MG63 (cell line): ENCODE results near the gene ABTB2. TPM values are rescaled to one million over a fixed set of nuclear protein-coding genes. Genes with fewer than 3 reads are reported as not detected.

Source experiments
- DNase-seq: peaks from one replicate; pipeline ENCODE4 v3.0.0-alpha.2; 2020
- H3K27me3 ChIP-seq: fragments of 250-450 bp; sonication (Bioruptor Pico); 2 replicates; pipeline ENCODE4 v1.5.1; 2020; ENCODE audit warnings: mild to moderate bottlenecking, moderate library complexity
- H3K36me3 ChIP-seq: fragments of 250-450 bp; sonication (Bioruptor Pico); 2 replicates; pipeline ENCODE4 v1.5.1; 2020; ENCODE audit warnings: mild to moderate bottlenecking, moderate library complexity
- H3K4me3 ChIP-seq: fragments of 250-450 bp; sonication (Bioruptor Pico); 2 replicates; pipeline ENCODE4 v1.5.1; 2020; ENCODE audit warnings: mild to moderate bottlenecking, moderate library complexity
- H3K9me3 ChIP-seq: fragments of 250-450 bp; sonication (Bioruptor Pico); 2 replicates; pipeline ENCODE4 v1.5.1; 2020; ENCODE audit warnings: mild to moderate bottlenecking, moderate library complexity
- total RNA-seq: library from RNA; depleted of rRNA; stranded (reverse); fragments of >200 nt; shearing (Covaris generic); gene quantifications from 2 replicates; pipeline ENCODE4 v1.2.3, GENCODE V29; 2014; ENCODE audit warnings: low replicate concordance

Gene ABTB2
- total RNA-seq, 1 experiment from 2014 or later = 2.6 TPM

- H3K4me3 ChIP-seq = no peak overlapping the region
- DNase-seq = no peak
- H3K27me3 ChIP-seq = no peaks in the 10 kb centered on the region
- no peaks in the 10 kb centered on the region for H3K9me3 ChIP-seq
- H3K36me3 ChIP-seq = no peaks in the 10 kb centered on the region
These were observed 42.9 kb downstream of the ABTB2 start for GRCh38 chr11:34314936-34315335.

GRCh38 chr11:34314176-34314575 is 43.6 kb downstream of the ABTB2 start:
- H3K36me3 ChIP-seq = no peaks in the 10 kb centered on the region
- H3K4me3 ChIP-seq = no peak overlapping the region
- H3K27me3 ChIP-seq = no peaks in the 10 kb centered on the region
- H3K9me3 ChIP-seq = no peaks in the 10 kb centered on the region
- no peak for DNase-seq

- DNase-seq = no peak
- no peaks in the 10 kb centered on the region for H3K27me3 ChIP-seq
- H3K36me3 ChIP-seq = no peaks in the 10 kb centered on the region
- H3K9me3 ChIP-seq = no peaks in the 10 kb centered on the region
- H3K4me3 ChIP-seq = no peak overlapping the region
These were observed 44.7 kb downstream of the ABTB2 start for GRCh38 chr11:34313099-34313517.

- DNase-seq = no peak
- no peaks in the 10 kb centered on the region for H3K9me3 ChIP-seq
- no peak overlapping the region for H3K4me3 ChIP-seq
- no peaks in the 10 kb centered on the region for H3K36me3 ChIP-seq
- H3K27me3 ChIP-seq = no peaks in the 10 kb centered on the region
These were observed 46.7 kb downstream of the ABTB2 start for GRCh38 chr11:34311126-34311525.

- H3K4me3 ChIP-seq = no peak overlapping the region
- H3K36me3 ChIP-seq = no peaks in the 10 kb centered on the region
- no peak for DNase-seq
- no peaks in the 10 kb centered on the region for H3K9me3 ChIP-seq
- H3K27me3 ChIP-seq = no peaks in the 10 kb centered on the region
These were observed 47.8 kb downstream of the ABTB2 start for GRCh38 chr11:34309965-34310364.

- Histone ChIP-seq H3K27me3 (no peaks in the 10 kb centered on the region), H3K4me3 (no peak overlapping the region), H3K36me3 (no peaks in the 10 kb centered on the region), H3K9me3 (no peaks in the 10 kb centered on the region)
- peak; percentile 21 for DNase-seq
These were observed 48.8 kb downstream of the ABTB2 start for GRCh38 chr11:34308913-34309585.

- H3K27me3 ChIP-seq = no peaks in the 10 kb centered on the region
- DNase-seq = no peak
- no peaks in the 10 kb centered on the region for H3K36me3 ChIP-seq
- no peaks in the 10 kb centered on the region for H3K9me3 ChIP-seq
- no peak overlapping the region for H3K4me3 ChIP-seq
These were observed 49.5 kb downstream of the ABTB2 start for GRCh38 chr11:34308049-34308912.

GRCh38 chr11:34305780-34306179 is 52.0 kb downstream of the ABTB2 start:
- DNase-seq = no peak
- Histone ChIP-seq H3K27me3 (no peaks in the 10 kb centered on the region), H3K36me3 (no peaks in the 10 kb centered on the region), H3K4me3 (no peak overlapping the region), H3K9me3 (no peaks in the 10 kb centered on the region)

GRCh38 chr11:34305193-34305592 is 52.6 kb downstream of the ABTB2 start:
- H3K9me3 ChIP-seq = no peaks in the 10 kb centered on the region
- no peaks in the 10 kb centered on the region for H3K36me3 ChIP-seq
- no peak for DNase-seq

GRCh38 chr11:34303028-34303570 is 54.7 kb downstream of the ABTB2 start:
- no peak for DNase-seq
- Histone ChIP-seq H3K36me3 (no peaks in the 10 kb centered on the region), H3K27me3 (no peaks in the 10 kb centered on the region), H3K9me3 (no peaks in the 10 kb centered on the region), H3K4me3 (no peak overlapping the region)

More at GRCh38 chr11:34305193-34305592, 52.6 kb downstream of the ABTB2 start:
- H3K27me3 ChIP-seq = no peaks in the 10 kb centered on the region
- no peak overlapping the region for H3K4me3 ChIP-seq

GRCh38 chr11:34302046-34302921 is 55.5 kb downstream of the ABTB2 start:
- peak; percentile 86 for DNase-seq
- H3K9me3 ChIP-seq = no peaks in the 10 kb centered on the region
- no peaks in the 10 kb centered on the region for H3K27me3 ChIP-seq
- no peak overlapping the region for H3K4me3 ChIP-seq
- no peaks in the 10 kb centered on the region for H3K36me3 ChIP-seq

GRCh38 chr11:34300926-34301295 is 56.9 kb downstream of the ABTB2 start:
- Histone ChIP-seq H3K9me3 (no peaks in the 10 kb centered on the region), H3K36me3 (no peaks in the 10 kb centered on the region), H3K27me3 (no peaks in the 10 kb centered on the region), H3K4me3 (no peak overlapping the region)
- no peak for DNase-seq

GRCh38 chr11:34300026-34300925 is 57.5 kb downstream of the ABTB2 start:
- no peaks in the 10 kb centered on the region for H3K9me3 ChIP-seq
- no peak for DNase-seq

GRCh38 chr11:34299284-34299972 is 58.4 kb downstream of the ABTB2 start:
- Histone ChIP-seq H3K27me3 (no peaks in the 10 kb centered on the region), H3K36me3 (no peaks in the 10 kb centered on the region), H3K4me3 (no peak overlapping the region), H3K9me3 (no peaks in the 10 kb centered on the region)
- DNase-seq = no peak

More at GRCh38 chr11:34300026-34300925, 57.5 kb downstream of the ABTB2 start:
- no peak overlapping the region for H3K4me3 ChIP-seq
- no peaks in the 10 kb centered on the region for H3K27me3 ChIP-seq
- no peaks in the 10 kb centered on the region for H3K36me3 ChIP-seq

GRCh38 chr11:34298871-34299270 is 58.9 kb downstream of the ABTB2 start:
- no peaks in the 10 kb centered on the region for H3K36me3 ChIP-seq
- no peaks in the 10 kb centered on the region for H3K9me3 ChIP-seq
- no peak overlapping the region for H3K4me3 ChIP-seq
- DNase-seq = no peak
- no peaks in the 10 kb centered on the region for H3K27me3 ChIP-seq
